D721Med (cell line): Measurements from ENCODE around the gene ACACA.

Experiments
- DNase-seq: peaks from one replicate; pipeline ENCODE4 v3.0.0; 2011; ENCODE audit warnings: low spot score; ENCODE audit not compliant: insufficient read length
- FAIRE-seq: peaks from 2 replicates; lab custom pipeline; 2011; peaks lifted over from hg19 to GRCh38; lab: Jason Lieb, UNC
- CTCF ChIP-seq: IDR thresholded peaks from 2 replicates; pipeline ENCODE4 v1.5.1; 2012; ENCODE audit warnings: mild to moderate bottlenecking, control low read depth; ENCODE audit not compliant: insufficient read depth; ENCODE audit errors: missing control alignments

The ACACA gene

GRCh38 chr17:37068266-37068665 lies 338.4 kb downstream of the ACACA start:
- DNase-seq (no peak), FAIRE-seq (no peak)
- TF ChIP-seq CTCF: no peak

GRCh38 chr17:37067555-37068111 lies 339.0 kb downstream of the ACACA start:
- no peak for DNase-seq
- FAIRE-seq: no peak
- TF ChIP-seq CTCF: no peak

GRCh38 chr17:37066322-37067255 lies 340.0 kb downstream of the ACACA start:
- FAIRE-seq (no peak), DNase-seq (no peak)
- no peak for TF ChIP-seq CTCF

GRCh38 chr17:37065486-37066321 lies 340.9 kb downstream of the ACACA start:
- DNase-seq (no peak), FAIRE-seq (no peak)
- no peak for TF ChIP-seq CTCF

GRCh38 chr17:37064956-37065355 lies 341.7 kb downstream of the ACACA start:
- no peak for TF ChIP-seq CTCF
- FAIRE-seq (no peak), DNase-seq (no peak)

- FAIRE-seq: no peak
- TF ChIP-seq CTCF: no peak
- no peak for DNase-seq
Observed at GRCh38 chr17:37064206-37064605, 342.4 kb downstream of the ACACA start.
